GM12878 (cell line): ENCODE measurements around the gene BMERB1. TPM values are rescaled to one million over a fixed set of nuclear protein-coding genes. Genes with fewer than 3 reads are reported as not detected.
"Not testable (repeated sequence)": the region's sequence is repeated elsewhere in the genome, so short reads cannot be mapped to it uniquely, and the experiment has no call there.

Experiments used
- ATAC-seq: fragments of 200-7000 bp; cut with Tn5 transposase; 3 replicates; pipeline ENCODE4 v1.9.1; 2020; ENCODE audit warnings: mild to moderate bottlenecking, moderate library complexity
- Bru-seq: library from RNA; stranded (reverse); fragments of 400-500 nt; gene quantifications from one replicate; lab custom pipeline; 2021; lab: Mats Ljungman, UMichigan
- BruChase-seq, 2 experiments: library from RNA; stranded (reverse); fragments of 400-500 nt; gene quantifications; one replicate each; lab custom pipeline; 2021; lab: Mats Ljungman, UMichigan
- BruUV-seq: library from RNA; stranded (reverse); fragments of 400-500 nt; replicated peaks from 2 replicates; lab custom pipeline; 2021; lab: Mats Ljungman, UMichigan
- CTCF ChIA-PET: fragments of 300-600 bp; sonication (Branson Sonifier 250); formaldehyde crosslinking; extraction: SDS; loops from one replicate; lab custom pipeline; 2021; ENCODE audit warnings: inconsistent platforms; lab: Yijun Ruan, JAX
- POLR2A ChIA-PET: fragments of 350-600 bp; formaldehyde crosslinking; extraction: SDS; loops from one replicate; lab custom pipeline; 2021; ENCODE audit warnings: inconsistent platforms; lab: Charles Lee
- RAD21 ChIA-PET: fragments of 300-600 bp; sonication (Branson Sonifier 250); formaldehyde crosslinking; loops from one replicate; lab custom pipeline; 2023; ENCODE audit warnings: antibody characterized with exemption; ENCODE audit not compliant: unreplicated experiment; lab: Charles Lee
- SMC1A ChIA-PET: fragments of 300-600 bp; sonication (Branson Sonifier 250); formaldehyde crosslinking; loops from one replicate; lab custom pipeline; 2023; ENCODE audit not compliant: unreplicated experiment, uncharacterized antibody; lab: Charles Lee
- DNase-seq: peaks from one replicate; pipeline ENCODE4 v3.0.0-alpha.2; 2011; ENCODE audit warnings: low read depth, low spot score
- FAIRE-seq: peaks from 3 replicates; lab custom pipeline; 2011; peaks lifted over from hg19 to GRCh38; lab: Jason Lieb, UNC
- H2AFZ ChIP-seq: 2 replicates; pipeline ENCODE4 v1.6.0; 2011; ENCODE audit warnings: low read depth, low read length, control low read depth; ENCODE audit not compliant: control insufficient read depth
- H3K27ac ChIP-seq: 2 replicates; pipeline ENCODE4 v1.5.1; 2011; ENCODE audit warnings: control low read depth; ENCODE audit not compliant: control insufficient read depth, insufficient read depth
- H3K27me3 ChIP-seq, 2 experiments: replicated peaks in 1 of 2; 2 replicates each; pipeline versions ENCODE4 v1.6.0 to v1.6.1; 2011; ENCODE audit warnings: low read length in 1 of 2; ENCODE audit not compliant: control insufficient read depth in 2 of 2, insufficient read depth in 2 of 2
- H3K36me3 ChIP-seq, 2 experiments: 2 replicates each; pipeline ENCODE4 v1.5.1; 2011; ENCODE audit warnings: low read length in 1 of 2; ENCODE audit not compliant: control insufficient read depth in 2 of 2, insufficient read depth in 2 of 2
- H3K4me1 ChIP-seq: 2 replicates; pipeline ENCODE4 v1.6.1; 2011; ENCODE audit warnings: mild to moderate bottlenecking, low read length, moderate library complexity, mixed read lengths; ENCODE audit not compliant: control insufficient read depth, insufficient read depth
- H3K4me2 ChIP-seq: 2 replicates; pipeline ENCODE4 v1.6.0; 2011; ENCODE audit warnings: control low read depth; ENCODE audit not compliant: control insufficient read depth, insufficient read depth
- H3K4me3 ChIP-seq: fragments of 200-600 bp; sonication (generic); 2 replicates; pipeline ENCODE4 v1.5.1; 2016
- H3K79me2 ChIP-seq: 2 replicates; pipeline ENCODE4 v1.6.0; 2011; ENCODE audit warnings: low read length; ENCODE audit not compliant: control insufficient read depth, insufficient read depth
- H3K9ac ChIP-seq: 2 replicates; pipeline ENCODE4 v1.8.0; 2011; ENCODE audit warnings: low read length, control low read depth, mixed read lengths; ENCODE audit not compliant: control insufficient read depth, insufficient read depth
- H3K9me3 ChIP-seq: replicated peaks from 3 replicates; pipeline ENCODE4 v1.5.1; 2011; ENCODE audit warnings: mild to moderate bottlenecking, low read length; ENCODE audit not compliant: control insufficient read depth, insufficient read depth
- H4K20me1 ChIP-seq: 2 replicates; pipeline ENCODE4 v1.6.0; 2011; ENCODE audit not compliant: control insufficient read depth, insufficient read depth
- HDAC6 ChIP-seq: fragments of 200-600 bp; sonication (generic); IDR thresholded peaks from one replicate; pipeline ENCODE4 v1.8.0; 2017; ENCODE audit warnings: antibody characterized with exemption; ENCODE audit not compliant: unreplicated experiment
- NR2C1 ChIP-seq: fragments of 450-650 bp; IDR thresholded peaks from 2 replicates; pipeline ENCODE4 v1.6.1; 2017; ENCODE audit warnings: antibody characterized with exemption, mild to moderate bottlenecking, moderate library complexity
- WGBS: methylation state at CpG from one replicate; pipeline ENCODE4 v1.1.6; 2016; ENCODE audit warnings: low lambda C conversion rate; ENCODE audit not compliant: insufficient replicate concordance, insufficient coverage; ENCODE audit errors: missing lambda C conversion rate; 5-methylcytosine and 5-hydroxymethylcytosine counted together
- in situ Hi-C: fragments of 300-500 bp; cut with MboI; formaldehyde crosslinking; loops from 9 replicates; pipeline ENCODE4 v1.14.3; 2018; ENCODE audit warnings: mixed read lengths
- intact Hi-C: fragments of 100-400 bp; cut with micrococcal nuclease; formaldehyde crosslinking; loops from one replicate; pipeline ENCODE4 v1.14.2; 2022; ENCODE audit not compliant: unreplicated experiment
- long read RNA-seq, 2 experiments: library from polyadenylated mRNA; unstranded; transcript quantifications; one replicate each; pipeline ENCODE4 v2.0.0, GENCODE V29; 2019 to 2020
- polyA minus RNA-seq, 3 experiments: library from RNA; depleted of rRNA, polyadenylated mRNA; stranded (reverse); fragments of >200 nt; gene quantifications; 2 replicates each; pipeline ENCODE4 v1.2.3, GENCODE V29; 2011
- polyA plus RNA-seq, 11 experiments: library from polyadenylated mRNA; depleted of rRNA in 4 of 11; unstranded in 6 of 11; stranded (reverse) in 5 of 11; fragments of >200 nt; fragmentation: Nextera tagmentation in 4 of 11; fragmentation: Illumina TruSeq in 1 of 11; extraction: Ambion mirVana in 4 of 11; extraction: Trizol in 1 of 11; gene quantifications; 1 replicate in 1 of 11; 2 replicates in 10 of 11; pipeline versions ENCODE4 v1.2.1 to v1.2.3, GENCODE V29; 2011 to 2016; ENCODE audit warnings: inconsistent platforms in 2 of 11, missing spikeins in 2 of 11, low read depth in 1 of 11
- total RNA-seq, 4 experiments: library from RNA; depleted of rRNA in 3 of 4; stranded (reverse); fragments of >200 nt in 3 of 4; fragmentation: Illumina TruSeq in 1 of 4; extraction: Trizol in 1 of 4; gene quantifications; 2 replicates each; pipeline versions ENCODE4 v1.2.1 to v1.2.3, GENCODE V29; 2013 to 2021

The BMERB1 gene
- not detected in 2 replicates for total RNA-seq (2013; cell fraction: nucleolus; rRNA removed)
- total RNA-seq (2014; rRNA removed) (0.17 and 0.38 TPM in 2 replicates), total RNA-seq (2014; rRNA removed; fragmentation: Illumina TruSeq; extraction: Trizol) (0.40 and 0.51 TPM in 2 replicates), total RNA-seq (2021) (0.27 and 0.44 TPM in 2 replicates), polyA plus RNA-seq (2011; rRNA removed) (0.30 and 0.55 TPM in 2 replicates), polyA plus RNA-seq (2014; fragmentation: Illumina TruSeq; extraction: Trizol) (0.26 and 0.30 TPM in 2 replicates), polyA plus RNA-seq (2014; fragmentation: Nextera tagmentation; extraction: Ambion mirVana) (under 1 TPM; 0.05 to 0.07 TPM), polyA plus RNA-seq (2014; rRNA removed) (0.37 and 0.49 TPM in 2 replicates), polyA plus RNA-seq (2016; fragmentation: Nextera tagmentation; extraction: Ambion mirVana) (under 1 TPM; 0.43 to 0.68 TPM), polyA minus RNA-seq (2011; rRNA and poly(A)+ RNA removed) (0.10 and 0.22 TPM in 2 replicates), Bru-seq, nascent RNA (percentile 28 among the genes with signal in this experiment), BruChase-seq, experiment 1, labeled RNA remaining after a 6-hour chase (percentile 30 among the genes with signal in this experiment), BruChase-seq, experiment 2, labeled RNA remaining after a 2-hour chase (percentile 26 among the genes with signal in this experiment)
- polyA plus RNA-seq (2011; ENCODE audit: low read depth), result 0.16 TPM
- 0.69 and 0.70 TPM in 2 replicates for polyA plus RNA-seq (2011; cell fraction: cytosol; rRNA removed)
- 0.43 and 0.45 TPM in 2 replicates for polyA plus RNA-seq (2011; cell fraction: nucleus; rRNA removed)
- polyA plus RNA-seq (2012), result 0.58 and 0.66 TPM in 2 replicates
- polyA minus RNA-seq (2011; cell fraction: cytosol; rRNA and poly(A)+ RNA removed), result 0.73 and 1.1 TPM in 2 replicates
- polyA minus RNA-seq (2011; cell fraction: nucleus; rRNA and poly(A)+ RNA removed), result 0.60 and 0.67 TPM in 2 replicates
- long read RNA-seq, experiment 1, partial matches to known transcripts, result 0 of 4 reads
- long read RNA-seq, experiment 1, other reads (novel, unspliced or antisense), result 1 of 4 reads
- long read RNA-seq, experiment 2, partial matches to known transcripts, result 0 of 19 reads
- long read RNA-seq, experiment 2, other reads (novel, unspliced or antisense), result 18 of 19 reads

- no peak within 1 kb of the TSS for H3K9ac ChIP-seq
- H3K4me2 ChIP-seq, result peak within 1 kb of the TSS; percentile 25; the same call in 1 of the 2 replicates
- POLR2A ChIA-PET, result no interaction called here
- in situ Hi-C loops (no loop called here), intact Hi-C loops (no loop called here)
- no peaks in the 10 kb centered on the region for H4K20me1 ChIP-seq
- no peak within 1 kb of the TSS for H3K4me3 ChIP-seq
- H3K79me2 ChIP-seq, result no peaks in the 10 kb centered on the region
- H3K36me3 ChIP-seq, result no peaks in the 10 kb centered on the region
- DNase-seq, result no peak
- H3K4me1 ChIP-seq, result no peaks in the 10 kb centered on the region
- BruUV-seq, result no TSS peak
- peaks cover 2 to 15% of the 10 kb centered on the region in 2 experiments for H3K27me3 ChIP-seq
- RAD21 ChIA-PET, result no interaction called here
- H2AFZ ChIP-seq, result peak within 1 kb of the TSS; percentile 51
- 3% methylated on average over 52 of the region's 63 CpGs for WGBS
- no peak for ATAC-seq
- H3K27ac ChIP-seq, result no peak within 1 kb of the TSS
- TF ChIP-seq NR2C1, result no peak
- peak; percentile 32 for TF ChIP-seq HDAC6
- SMC1A ChIA-PET, result no interaction called here
- no peak for FAIRE-seq
- CTCF ChIA-PET, result no interaction called here
- no peaks in the 10 kb centered on the region for H3K9me3 ChIP-seq
These were observed at the start of gene BMERB1 for GRCh38 chr16:15434425-15435215. TSS of gene BMERB1 (plus strand) at chr16:15434588. CDS start at chr16:15434654, 66 bp downstream.

GRCh38 chr16:15388060-15388459, 46.3 kb upstream of the BMERB1 start:
- H3K4me3 ChIP-seq, BruUV-seq, H4K20me1 ChIP-seq, H3K4me1 ChIP-seq, H3K79me2 ChIP-seq, SMC1A ChIA-PET, DNase-seq, FAIRE-seq, in situ Hi-C loops, POLR2A ChIA-PET, intact Hi-C loops, H3K36me3 ChIP-seq, ATAC-seq, H3K9ac ChIP-seq, H3K27me3 ChIP-seq, H3K9me3 ChIP-seq, CTCF ChIA-PET, H2AFZ ChIP-seq, H3K4me2 ChIP-seq, H3K27ac ChIP-seq, RAD21 ChIA-PET: not testable (repeated sequence)
- 51% methylated on average over 6 of the region's 6 CpGs for WGBS
